CD4-positive, alpha-beta T cell treated with Interleukin-21 for 1 hour (primary cell): ENCODE data around the gene CCDC91.
"Not testable (repeated sequence)": the region's sequence is repeated elsewhere in the genome, so short reads cannot be mapped to it uniquely, and the experiment has no call there.

Source experiments
- DNase-seq: peaks from one replicate; pipeline ENCODE4 v3.0.0-alpha.2; 2020

Gene CCDC91

DNA sequence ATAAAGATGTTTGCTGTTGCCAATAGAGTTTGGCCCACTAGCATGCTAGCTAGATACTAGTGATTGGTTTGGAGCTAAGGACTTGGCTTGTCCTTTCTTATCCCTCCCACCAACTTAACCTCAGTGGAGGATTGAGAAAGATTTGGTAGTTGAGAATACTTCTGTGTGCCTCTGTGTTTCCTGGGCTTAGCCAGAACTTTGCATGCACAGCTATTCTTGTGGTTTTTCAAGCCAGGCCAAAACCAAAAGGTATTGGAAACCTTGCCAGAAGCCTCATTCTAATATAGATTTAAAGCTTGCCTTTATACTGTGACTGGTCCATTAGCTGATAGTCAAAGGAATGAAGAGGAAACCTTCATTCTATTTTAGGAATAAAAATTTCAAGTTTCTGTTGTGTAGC lies 188.5 kb downstream of the CCDC91 start:
- no peak for DNase-seq

DNA sequence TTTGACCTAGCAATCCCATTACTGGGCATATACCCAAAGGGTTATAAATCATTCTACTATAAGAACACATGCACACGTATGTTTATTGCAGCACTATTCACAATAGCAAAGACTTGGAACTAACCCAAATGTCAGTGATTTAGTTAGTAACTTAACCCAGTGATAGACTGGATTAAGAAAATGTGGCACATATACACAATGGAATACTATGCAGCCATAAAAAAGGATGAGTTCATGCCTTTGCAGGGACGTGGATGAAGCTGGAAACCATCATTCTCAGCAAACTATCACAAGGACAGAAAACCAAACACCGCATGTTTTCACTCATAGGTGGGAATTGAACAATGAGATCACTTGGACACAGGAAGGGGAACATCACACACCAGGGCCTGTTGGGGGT lies 189.5 kb downstream of the CCDC91 start:
- not testable (repeated sequence) for DNase-seq

DNA sequence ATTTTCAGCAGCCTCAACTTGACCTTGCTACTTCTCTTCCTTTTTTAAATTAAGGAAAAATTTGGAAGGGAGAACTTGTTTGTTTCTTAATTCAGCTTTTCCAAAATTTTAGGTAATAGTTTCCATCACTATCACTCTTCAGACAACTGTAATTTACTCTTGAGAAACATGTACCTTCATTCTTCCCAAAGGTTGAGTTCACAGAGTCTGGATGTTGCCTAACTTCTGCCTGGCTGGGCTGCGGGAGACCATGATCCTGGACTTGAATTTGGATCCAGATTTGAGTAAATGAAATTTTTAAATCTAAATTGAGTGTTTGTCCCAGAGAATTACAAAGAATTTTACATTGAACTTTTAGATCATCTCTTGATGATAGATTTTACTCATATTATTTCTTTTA lies 193.1 kb downstream of the CCDC91 start:
- no peak for DNase-seq

DNA sequence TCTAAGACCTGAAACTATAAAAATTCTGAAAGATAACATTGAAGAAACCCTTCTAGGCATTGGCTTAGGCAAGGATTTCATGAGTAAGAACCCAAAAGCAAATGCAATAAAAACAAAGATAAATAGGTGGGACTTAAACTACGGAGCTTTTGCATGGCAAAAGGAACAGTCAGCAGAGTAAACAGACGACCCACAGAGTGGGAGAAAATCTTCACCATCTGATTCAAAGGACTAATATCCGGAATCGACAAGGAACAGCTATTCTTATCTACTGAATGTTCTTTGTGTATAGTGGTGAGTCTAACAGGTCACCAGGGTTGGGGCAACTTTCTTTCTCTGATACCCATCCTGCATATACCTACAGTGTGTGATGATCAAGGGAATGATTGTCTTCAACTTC lies 198.6 kb downstream of the CCDC91 start:
- DNase-seq, result no peak

DNA sequence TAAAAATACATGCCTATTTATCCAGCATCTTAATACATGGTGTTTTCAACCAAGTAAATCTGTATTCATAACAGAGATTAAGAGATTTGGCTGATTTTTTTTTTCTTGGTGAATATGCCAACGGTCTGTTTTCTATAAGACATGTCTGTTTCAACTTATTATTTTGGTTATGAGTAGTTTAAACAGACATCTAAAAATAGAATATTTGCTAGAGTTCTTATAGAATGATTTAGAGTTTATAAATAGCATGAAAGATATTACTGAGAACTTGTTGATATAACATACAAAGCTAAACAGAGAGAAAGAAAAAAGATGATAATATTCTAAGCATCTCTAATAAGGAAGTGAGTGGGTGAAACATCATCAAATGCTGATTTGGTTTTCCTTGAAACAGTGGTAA lies 199.9 kb downstream of the CCDC91 start:
- DNase-seq, result no peak

DNA sequence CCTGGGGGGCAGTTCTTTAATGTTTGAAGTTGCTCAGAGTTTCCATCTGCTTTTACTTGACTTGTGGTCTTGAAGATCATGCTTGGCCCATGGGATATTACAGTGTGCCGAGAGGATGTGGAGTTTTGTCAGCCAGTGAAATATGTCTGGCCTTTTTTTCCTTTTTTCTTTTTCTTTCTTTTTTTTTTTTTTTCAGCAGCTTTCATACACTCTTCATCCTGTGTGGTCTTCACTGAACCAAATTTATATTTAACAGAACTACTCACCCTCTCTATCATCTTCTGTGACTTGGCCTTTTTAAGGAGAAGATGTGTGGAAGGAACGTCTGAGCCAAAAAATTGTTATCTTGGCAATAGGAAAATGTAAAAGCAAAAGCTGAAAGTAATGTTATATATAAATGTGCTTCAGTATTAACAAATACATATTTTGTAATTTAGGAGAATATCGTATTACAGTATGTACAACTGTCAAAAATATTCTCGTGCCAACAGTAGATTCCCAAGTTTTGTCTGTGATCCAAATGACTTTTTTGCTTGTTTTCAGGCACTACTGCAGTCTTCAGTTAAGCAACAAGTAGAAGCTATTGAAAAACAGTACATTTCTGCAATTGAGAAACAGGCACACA lies 200.6 kb downstream of the CCDC91 start:
- DNase-seq, result no peak

DNA sequence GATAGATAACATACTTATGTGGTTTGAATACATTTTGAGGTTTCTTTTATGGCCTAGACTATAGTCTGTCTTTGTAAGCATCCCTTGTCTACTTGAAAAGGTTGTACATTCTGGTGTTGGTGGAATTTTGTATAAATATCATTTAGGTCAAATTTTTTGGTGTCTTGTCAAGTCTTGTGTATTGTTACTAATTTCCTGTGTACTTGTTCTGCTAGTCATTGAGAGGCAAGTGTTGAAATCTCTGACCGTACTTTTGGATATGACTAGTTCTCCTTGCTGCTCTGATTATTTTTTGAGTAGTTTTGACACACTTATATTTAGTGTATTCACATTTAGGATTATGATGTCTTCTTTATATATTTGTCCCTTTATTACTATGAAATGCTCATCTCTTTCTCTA lies 219.6 kb downstream of the CCDC91 start:
- no peak for DNase-seq

DNA sequence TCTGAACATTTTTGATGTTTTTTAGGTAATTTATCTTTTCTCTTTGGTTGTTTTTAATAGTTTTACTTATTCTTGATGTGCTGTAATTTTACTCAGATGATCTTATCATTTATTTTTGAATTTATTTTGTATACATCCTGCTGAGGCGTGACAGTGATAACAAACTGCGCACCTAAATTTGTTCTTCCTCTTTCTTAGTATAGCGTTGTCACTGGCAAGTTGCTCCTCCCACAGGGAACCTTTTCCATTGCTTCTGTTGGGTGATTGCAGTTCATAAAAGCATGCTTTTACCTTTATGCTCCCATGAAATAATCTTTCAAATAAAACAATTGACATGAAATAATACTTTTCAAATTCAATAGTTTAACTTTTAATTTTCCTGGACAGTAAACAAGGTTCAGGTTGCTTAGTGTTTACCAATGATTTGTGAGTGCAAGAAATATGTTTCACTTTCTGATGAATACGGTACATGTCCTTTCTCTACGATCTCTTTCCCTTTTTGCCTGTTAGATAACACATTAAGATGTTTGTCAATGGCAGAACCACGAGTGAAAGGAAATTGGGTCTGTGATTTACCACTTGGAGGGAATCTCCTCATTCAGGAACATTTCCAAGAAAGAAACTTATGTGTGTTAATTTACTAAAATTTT lies 223.3 kb downstream of the CCDC91 start:
- DNase-seq, result no peak

DNA sequence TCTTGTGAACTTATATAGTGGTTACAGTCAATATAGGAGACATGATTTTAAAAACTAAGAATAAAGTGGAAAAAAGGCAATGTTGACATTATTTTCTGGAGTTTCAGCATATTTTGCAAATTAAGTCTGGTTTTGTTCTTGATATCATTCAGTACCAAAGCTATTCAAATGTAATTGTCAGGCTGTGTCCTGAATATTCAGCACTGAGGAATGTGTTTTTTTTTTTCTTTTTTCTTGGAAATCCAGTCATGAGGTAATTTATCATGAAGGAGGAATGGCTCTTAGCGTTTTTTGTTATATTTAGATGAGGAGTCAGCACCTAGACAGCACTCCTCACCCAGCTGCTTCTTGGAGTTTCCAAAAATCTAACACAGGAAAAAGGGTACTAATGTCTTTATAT lies 225.5 kb downstream of the CCDC91 start:
- no peak for DNase-seq

DNA sequence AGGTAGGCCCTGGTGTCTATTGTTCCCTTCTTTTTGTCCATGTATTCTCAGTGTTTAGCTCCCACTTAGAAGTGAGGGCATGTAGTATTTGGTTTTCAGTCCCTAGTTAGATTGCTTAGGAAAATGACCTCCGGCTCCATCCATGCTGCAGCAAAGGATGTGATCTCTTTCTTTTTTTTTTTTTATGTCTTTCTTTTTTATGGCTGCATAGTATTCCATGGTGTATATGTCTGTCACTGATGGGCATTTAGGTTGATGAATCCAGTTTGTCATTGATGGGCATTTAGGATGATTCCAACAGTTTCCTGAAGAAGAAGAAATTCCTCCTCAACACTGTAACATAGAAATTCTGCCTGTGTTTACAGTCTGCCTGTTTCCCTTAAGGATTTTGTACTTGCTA lies 231.1 kb downstream of the CCDC91 start:
- DNase-seq, result no peak

DNA sequence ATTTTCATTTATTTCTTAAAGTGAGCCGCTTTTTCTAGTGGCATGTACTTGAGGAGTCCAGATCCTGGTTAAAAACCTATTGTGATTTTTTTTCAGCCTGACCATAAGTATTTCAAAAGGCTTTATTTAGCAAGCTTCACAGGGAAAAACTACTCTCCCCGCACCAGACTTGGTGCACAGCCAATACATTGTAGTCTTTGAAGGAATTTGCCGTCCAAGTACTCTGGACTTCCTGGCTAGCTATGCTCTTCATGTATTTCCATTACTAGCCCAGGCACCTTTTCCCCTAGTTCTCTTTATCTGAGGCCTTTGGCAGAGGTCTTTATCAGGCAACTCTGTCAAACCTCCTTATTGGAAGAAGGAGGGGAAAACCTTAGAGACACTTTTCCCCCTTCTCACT lies 234.7 kb downstream of the CCDC91 start:
- no peak for DNase-seq

DNA sequence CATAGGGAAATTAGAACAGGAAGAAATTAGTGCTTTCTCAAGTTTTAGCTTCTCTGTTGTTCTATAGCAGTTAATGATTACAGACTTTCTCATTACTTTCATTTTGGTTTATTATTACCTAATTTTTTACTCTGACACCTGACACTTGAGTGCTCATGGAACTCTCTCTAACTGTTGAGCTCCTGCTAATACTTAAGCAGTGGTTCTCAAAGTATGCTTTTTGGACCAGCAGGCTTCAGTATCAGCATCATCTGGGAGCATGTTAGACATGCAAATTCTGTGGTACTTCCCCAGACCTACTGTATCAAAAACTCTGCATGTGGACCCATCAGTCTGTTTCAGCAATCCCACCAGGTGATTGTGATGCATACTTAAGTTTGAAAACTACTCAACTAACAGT lies 235.3 kb downstream of the CCDC91 start:
- no peak for DNase-seq

DNA sequence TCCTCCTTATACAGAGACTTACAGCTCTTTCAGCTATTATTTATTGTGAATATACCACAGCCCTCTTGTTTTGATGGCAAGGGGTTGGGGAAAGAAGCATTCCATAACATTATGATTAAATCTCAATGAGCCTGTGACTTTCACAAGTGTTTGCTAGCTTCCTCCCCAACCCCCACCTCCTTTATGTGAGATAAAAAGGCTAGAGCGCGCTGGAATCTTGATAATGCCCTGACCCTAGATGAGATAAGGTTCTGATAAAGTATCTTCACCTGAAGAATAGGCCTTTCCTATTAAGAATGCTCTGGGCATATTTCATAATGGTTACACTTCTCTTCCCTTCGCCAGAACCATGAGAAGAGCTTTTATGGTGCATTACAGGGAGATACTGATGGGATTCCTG lies 236.8 kb downstream of the CCDC91 start:
- DNase-seq, result no peak

DNA sequence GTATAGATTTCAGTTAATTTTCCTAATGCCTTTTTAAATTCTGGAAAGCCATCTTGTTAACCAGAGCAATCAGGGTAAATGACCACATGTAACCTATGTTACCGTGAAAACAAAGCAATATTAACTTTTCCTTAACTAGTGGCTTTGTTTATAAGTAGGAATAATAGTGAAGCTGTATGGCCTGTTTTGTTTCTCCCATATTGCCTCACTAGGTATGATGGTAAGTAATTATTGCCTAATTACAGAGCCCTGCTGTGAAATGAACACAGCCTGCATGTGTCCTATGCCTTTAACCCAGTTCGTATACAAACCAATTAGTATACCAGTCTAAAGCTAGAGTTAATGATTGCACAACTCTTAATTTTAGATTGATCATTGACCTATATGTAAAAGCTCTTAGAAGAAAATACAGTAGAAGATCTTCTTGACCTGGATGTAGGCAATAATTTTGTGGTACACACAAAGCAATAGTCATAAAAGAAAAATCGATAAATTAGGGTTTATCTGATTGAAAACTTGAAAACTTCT lies 249.9 kb downstream of the CCDC91 start:
- DNase-seq, result no peak

DNA sequence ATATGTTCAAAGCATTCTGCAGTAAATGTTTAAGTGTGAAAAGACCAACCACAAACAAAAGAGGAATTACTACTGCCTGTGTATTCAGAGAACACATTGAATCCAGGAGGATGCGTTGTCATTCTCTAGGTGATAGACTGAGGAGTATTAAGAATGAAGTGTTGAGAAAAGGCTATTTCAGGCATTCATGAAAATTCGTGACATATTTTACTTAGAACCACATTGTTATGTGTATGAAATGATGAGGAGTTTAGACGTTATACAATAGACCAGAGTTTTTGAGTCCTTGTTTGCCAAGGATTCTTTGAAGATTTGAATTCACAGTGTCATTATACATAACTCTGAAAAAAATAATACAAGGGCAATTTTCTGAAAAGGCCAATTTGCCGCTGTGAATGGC lies 251.8 kb downstream of the CCDC91 start:
- no peak for DNase-seq

DNA sequence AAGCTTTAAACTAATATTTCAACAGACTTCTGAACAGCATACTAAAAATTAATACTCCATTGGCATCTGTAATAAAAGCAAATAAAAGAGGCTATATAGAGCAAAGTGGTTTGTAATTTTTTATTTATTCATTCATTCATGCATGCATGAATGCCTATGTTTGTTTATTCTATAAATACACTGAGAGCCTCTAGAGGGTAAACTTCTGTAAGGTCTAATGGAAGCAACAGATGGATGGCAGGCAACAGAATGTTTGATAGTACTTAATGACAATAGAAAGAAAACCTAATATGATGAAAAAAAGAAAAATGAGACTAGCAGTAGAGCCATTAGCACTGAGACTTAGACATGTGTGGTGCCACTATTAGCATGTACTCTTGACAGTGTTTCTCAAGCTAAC lies 253.1 kb downstream of the CCDC91 start:
- no peak for DNase-seq

DNA sequence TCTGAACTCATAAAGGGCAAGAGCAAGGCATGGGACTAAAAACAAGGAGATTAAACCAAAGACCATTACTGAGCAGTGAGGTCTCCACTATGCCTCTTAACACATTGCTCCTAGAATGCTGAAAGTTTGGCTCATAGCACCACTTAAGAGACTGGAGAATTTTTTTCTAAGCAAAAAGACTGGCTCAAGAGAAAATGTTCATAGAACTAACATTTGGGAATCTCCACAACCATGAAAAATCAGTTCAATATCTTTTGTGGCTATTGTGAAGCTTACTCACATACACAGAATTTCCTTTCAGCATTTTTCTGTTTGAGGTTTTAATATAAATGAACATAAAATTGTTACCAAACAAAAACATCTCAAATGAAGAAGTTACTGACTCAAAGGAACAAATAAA lies 255.8 kb downstream of the CCDC91 start:
- no peak for DNase-seq

DNA sequence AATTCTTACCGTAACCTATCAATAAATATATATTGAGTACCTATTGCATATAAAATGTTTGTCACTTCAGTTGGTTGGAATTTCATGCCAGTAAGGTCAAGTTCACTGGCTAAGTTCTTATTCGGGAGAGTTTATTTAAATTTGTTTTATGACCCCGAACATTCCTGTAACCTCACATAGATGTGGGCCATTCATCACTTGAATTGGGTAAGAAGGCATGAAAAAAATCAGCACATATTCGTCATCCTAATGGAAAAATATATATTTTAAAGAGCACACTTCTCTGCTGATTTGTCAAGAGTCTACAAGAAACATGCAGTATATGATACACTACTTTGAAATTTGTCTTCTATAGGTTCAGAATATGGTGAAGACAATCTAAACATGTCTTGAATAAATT lies 263.4 kb downstream of the CCDC91 start:
- no peak for DNase-seq

DNA sequence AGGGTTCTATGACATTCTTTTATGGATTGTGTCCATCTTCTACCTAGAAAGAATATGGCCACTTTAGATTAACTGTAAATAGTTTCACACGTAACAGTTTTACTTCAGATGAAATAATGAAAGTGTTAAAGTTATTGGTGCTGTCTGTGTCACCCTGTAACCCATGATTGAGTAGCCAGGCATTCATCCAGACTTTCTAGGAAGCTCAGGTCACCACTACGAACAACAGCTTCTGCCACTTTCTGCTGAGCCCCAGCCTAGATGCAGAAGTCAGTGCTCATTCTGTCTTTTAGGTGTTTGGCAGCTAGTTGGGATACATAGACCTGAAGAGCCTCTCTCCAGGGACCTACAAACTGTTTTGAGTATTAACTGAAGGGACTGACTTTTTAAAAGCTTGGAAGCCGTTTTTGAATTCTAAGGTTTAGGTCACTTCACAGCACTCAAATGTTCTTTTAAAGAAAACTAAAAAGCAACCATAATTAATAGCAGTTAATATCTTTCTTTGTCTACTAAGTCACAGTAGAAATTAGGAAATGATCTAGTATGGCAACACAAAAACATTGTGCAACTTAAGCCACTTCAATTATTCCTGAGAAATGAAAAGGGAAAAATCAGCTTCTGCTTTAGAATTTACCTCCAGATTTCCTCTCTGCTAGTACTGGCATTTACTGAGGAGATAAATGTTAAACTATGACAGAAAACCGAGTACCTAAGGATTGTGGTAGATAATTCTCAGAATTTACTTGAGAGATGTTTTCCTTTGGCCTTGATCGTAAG lies 266.9 kb downstream of the CCDC91 start:
- no peak for DNase-seq

DNA sequence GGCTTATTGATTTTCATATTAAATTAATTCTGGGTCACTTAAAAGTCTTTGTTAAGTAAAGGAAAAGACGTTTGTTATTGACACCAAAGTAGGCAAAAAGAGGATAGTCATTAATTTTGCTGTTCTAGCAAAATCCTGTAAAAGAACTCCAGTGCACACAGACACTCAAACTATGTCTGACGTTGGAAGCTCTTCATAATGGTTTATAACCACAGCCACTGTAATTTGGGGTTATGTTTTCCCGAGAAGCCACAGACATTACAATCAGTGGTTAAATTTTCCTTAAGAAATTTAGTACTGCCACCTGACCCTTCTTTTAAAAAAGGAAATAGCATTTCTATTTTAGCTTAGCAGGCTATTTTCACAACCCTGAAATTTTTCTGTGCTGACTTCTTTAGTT lies 267.5 kb downstream of the CCDC91 start:
- no peak for DNase-seq

DNA sequence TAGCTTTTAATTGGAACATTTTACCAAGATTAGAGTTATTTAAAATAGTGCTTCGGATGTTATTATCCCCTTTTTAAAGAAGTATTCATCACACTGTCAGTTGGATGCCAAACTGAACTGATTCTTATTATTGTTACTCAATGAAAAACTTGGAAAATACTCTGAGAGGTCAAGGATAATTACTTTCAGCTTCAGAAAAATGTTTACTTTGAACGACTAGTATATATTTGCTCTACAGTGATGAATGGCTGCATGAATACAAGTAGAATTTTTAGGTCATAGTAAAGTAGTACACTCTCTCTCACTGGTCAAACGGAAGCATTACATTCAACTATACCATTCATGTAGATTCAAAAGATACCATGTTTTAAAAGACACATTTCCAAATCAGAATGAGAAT lies 269.2 kb downstream of the CCDC91 start:
- no peak for DNase-seq

DNA sequence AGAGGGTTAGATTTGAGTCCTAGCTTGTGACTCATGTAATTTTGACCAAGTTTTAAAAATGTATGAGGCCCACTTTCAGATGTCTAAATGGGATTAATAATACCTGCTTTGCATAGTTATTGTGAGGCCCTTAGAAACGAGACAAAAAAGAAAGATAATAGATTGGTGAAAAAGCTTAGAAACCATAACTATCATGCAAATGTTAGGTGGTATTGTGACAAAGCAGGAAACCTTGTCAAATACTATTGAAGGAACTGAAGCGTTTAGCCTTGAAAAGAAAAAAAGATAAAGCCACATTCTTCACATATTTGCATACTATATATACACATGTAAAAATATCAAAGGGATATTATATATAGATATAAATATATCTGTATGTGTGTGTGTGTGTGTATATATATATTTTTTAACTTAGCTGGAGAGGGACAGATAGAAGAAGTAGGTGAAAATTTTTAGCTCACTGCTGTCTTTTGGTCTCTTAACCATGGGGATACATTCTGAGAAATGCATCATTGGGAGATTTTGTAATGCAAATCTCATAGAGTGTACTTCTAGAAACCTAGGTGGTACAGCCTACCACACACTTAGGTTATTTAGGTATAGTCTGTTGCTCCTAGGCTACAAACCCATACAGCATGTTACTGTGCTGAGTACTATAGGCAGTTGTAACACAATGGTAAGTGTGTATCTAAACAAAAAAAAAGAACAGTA lies 270.3 kb downstream of the CCDC91 start:
- DNase-seq, result no peak

DNA sequence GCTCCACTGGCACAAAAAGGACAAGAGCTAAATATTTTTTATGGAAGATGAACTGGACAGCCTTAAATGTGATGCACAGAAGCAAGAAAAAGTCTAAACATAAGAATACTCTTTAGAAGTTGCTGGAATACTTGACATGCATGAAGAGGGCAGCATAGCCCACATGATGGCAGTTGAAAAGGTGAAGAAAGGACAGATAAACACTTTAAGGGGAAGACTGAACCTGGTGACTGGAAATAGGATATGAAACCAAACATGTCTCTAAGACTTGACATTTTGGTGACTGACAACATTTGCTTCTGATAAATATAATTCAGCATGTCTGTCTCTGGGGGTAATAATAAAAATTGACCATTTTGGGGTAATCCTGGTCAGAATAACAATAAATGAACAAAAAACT lies 273.1 kb downstream of the CCDC91 start:
- DNase-seq, result no peak

DNA sequence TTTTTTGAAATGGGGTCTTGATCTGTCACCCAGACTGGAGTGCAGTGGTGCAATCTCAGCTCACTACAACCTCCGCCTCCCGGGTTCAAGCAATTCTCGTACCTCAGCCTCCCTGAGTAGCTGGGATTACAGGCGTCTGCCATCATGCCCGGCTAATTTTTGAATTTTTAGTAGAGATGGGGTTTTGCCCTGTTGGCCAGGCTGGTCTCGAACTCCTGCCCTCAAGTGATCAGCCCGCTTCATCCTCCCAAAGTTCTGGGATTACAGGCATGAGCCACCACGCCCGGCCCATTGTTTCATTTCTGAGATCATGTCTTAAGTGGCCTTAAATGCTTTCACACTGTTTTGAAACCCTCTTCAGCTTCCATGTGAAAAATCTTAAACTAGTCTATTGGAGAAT lies 281.5 kb downstream of the CCDC91 start:
- DNase-seq, result not testable (repeated sequence)
